Germinal center (tissue), 1 donor: ENCODE data around the gene ZNF791.
"Not testable (repeated sequence)": the region's sequence is repeated elsewhere in the genome, so short reads cannot be mapped to it uniquely, and the experiment has no call there.

ENCODE experiments used
- DNase-seq: peaks from one replicate; pipeline ENCODE4 v3.0.0; 2012; ENCODE audit warnings: mixed read lengths, low spot score

ZNF791 gene

GRCh38 chr19:12667731-12668302 lies 57.1 kb downstream of the ZNF791 start:
- no peak for DNase-seq

GRCh38 chr19:12668346-12668745 lies 57.6 kb downstream of the ZNF791 start:
- no peak for DNase-seq

GRCh38 chr19:12668932-12669269 lies 58.2 kb downstream of the ZNF791 start:
- peak; percentile 48 for DNase-seq

- DNase-seq: peak; percentile 71
These were observed 58.8 kb downstream of the ZNF791 start for GRCh38 chr19:12669270-12670158.

- DNase-seq: no peak
These were observed 59.6 kb downstream of the ZNF791 start for GRCh38 chr19:12670159-12670928.

- no peak for DNase-seq
These were observed 62.0 kb downstream of the ZNF791 start for GRCh38 chr19:12672744-12673143.

- no peak for DNase-seq
These were observed 64.7 kb downstream of the ZNF791 start for GRCh38 chr19:12675399-12675798.

- no peak for DNase-seq
These were observed 65.2 kb downstream of the ZNF791 start for GRCh38 chr19:12675940-12676339.

- DNase-seq: peak; percentile 82
These were observed 65.7 kb downstream of the ZNF791 start for GRCh38 chr19:12676384-12676792.

- DNase-seq: no peak
These were observed 66.2 kb downstream of the ZNF791 start for GRCh38 chr19:12676928-12677327.

- not testable (repeated sequence) for DNase-seq
These were observed 67.3 kb downstream of the ZNF791 start for GRCh38 chr19:12678039-12678438.

- DNase-seq: no peak
These were observed 69.3 kb downstream of the ZNF791 start for GRCh38 chr19:12680034-12680433.

GRCh38 chr19:12681074-12681987 lies 70.6 kb downstream of the ZNF791 start, which contains the start of gene DHPS:
Gene DHPS (minus strand): TSS chr19:12681880. CDS start chr19:12681766, 114 bp downstream.
- DNase-seq: peak; percentile 93
